B cell (primary cell): ENCODE measurements around the gene NOD2. TPM values are rescaled to one million over a fixed set of nuclear protein-coding genes. Genes with fewer than 3 reads are reported as not detected.

Source experiments
- ATAC-seq: fragments of 200-7000 bp; cut with Tn5 transposase; one replicate; pipeline ENCODE4 v1.10.0; 2021; ENCODE audit warnings: low read depth, mild to moderate bottlenecking, moderate number of reproducible peaks, moderate library complexity
- CTCF ChIA-PET: fragments of 350-600 bp; sonication (Branson Sonifier 250); formaldehyde crosslinking; loops from one replicate; lab custom pipeline; 2021; ENCODE audit warnings: antibody characterized with exemption, inconsistent platforms; lab: Charles Lee
- POLR2A ChIA-PET: fragments of 350-600 bp; sonication (Branson Sonifier 250); formaldehyde crosslinking; loops from one replicate; lab custom pipeline; 2021; ENCODE audit warnings: antibody characterized with exemption; lab: Charles Lee
- DNase-seq: peaks from one replicate; pipeline ENCODE4 v3.0.0; 2013
- H2AFZ ChIP-seq: 2 replicates; pipeline ENCODE4 v1.6.1; 2012; ENCODE audit warnings: mild to moderate bottlenecking, low read depth, low read length; ENCODE audit not compliant: insufficient read depth, poor library complexity, severe bottlenecking
- H3K27ac ChIP-seq, 2 donors: 1 replicate in 1 of 2; 2 replicates in 1 of 2; pipeline ENCODE4 v1.5.1; 2012 to 2013; ENCODE audit warnings: low read length in 2 of 2, mild to moderate bottlenecking in 2 of 2, moderate library complexity in 1 of 2
- H3K27me3 ChIP-seq, 4 experiments: fragments of 200-600 bp in 1 of 4; sonication (generic) in 1 of 4; replicated peaks in 1 of 4; 1 replicate in 2 of 4; 2 replicates in 2 of 4; pipeline versions ENCODE4 v1.6.1 to v1.7.0; 2013 to 2016; ENCODE audit warnings: low read length in 3 of 4, mild to moderate bottlenecking in 2 of 4, mixed read lengths in 1 of 4, moderate library complexity in 1 of 4; ENCODE audit not compliant: insufficient read depth in 4 of 4, control insufficient read depth in 3 of 4; ENCODE audit errors: control extremely low read depth in 1 of 4
- H3K36me3 ChIP-seq, 2 experiments: replicated peaks in 1 of 2; 1 replicate in 1 of 2; 2 replicates in 1 of 2; pipeline versions ENCODE4 v1.6.1 to v1.7.1; 2013; ENCODE audit warnings: low read length in 1 of 2; ENCODE audit not compliant: insufficient read depth in 2 of 2, control insufficient read depth in 1 of 2; ENCODE audit errors: control extremely low read depth in 1 of 2, extremely low read depth in 1 of 2
- H3K4me1 ChIP-seq, 2 donors: fragments of 200-600 bp in 1 of 2; sonication (generic) in 1 of 2; 1 replicate in 1 of 2; 2 replicates in 1 of 2; pipeline versions ENCODE4 v1.5.1 to v1.6.1; 2013 to 2017; ENCODE audit warnings: low read length in 2 of 2; ENCODE audit not compliant: control insufficient read depth in 2 of 2, insufficient read depth in 2 of 2
- H3K4me2 ChIP-seq: replicated peaks from 2 replicates; pipeline ENCODE3; 2012; ENCODE audit warnings: mild to moderate bottlenecking, low read depth, low read length; ENCODE audit not compliant: poor library complexity, severe bottlenecking
- H3K4me3 ChIP-seq, 5 experiments: fragments of 200-600 bp in 1 of 5; sonication (generic) in 1 of 5; 1 replicate in 3 of 5; 2 replicates in 2 of 5; pipeline versions ENCODE4 v1.5.1 to v1.7.0; 2011 to 2016; ENCODE audit warnings: low read length in 4 of 5, mild to moderate bottlenecking in 4 of 5, low read depth in 2 of 5, control low read depth in 1 of 5, moderate library complexity in 1 of 5; ENCODE audit not compliant: insufficient read depth in 1 of 5; ENCODE audit errors: control extremely low read depth in 1 of 5, extremely low read depth in 1 of 5
- H3K79me2 ChIP-seq: fragments of 200-600 bp; sonication (generic); one replicate; pipeline ENCODE4 v1.6.0; 2016; ENCODE audit warnings: low read length; ENCODE audit not compliant: control insufficient read depth, insufficient read depth
- H3K9ac ChIP-seq: fragments of 200-600 bp; sonication (generic); 2 replicates; pipeline ENCODE4 v1.6.1; 2017; ENCODE audit warnings: mild to moderate bottlenecking, low read length, moderate library complexity
- H3K9me3 ChIP-seq, 3 donors: one replicate each; pipeline versions ENCODE4 v1.6.1 to v1.7.1; 2013; ENCODE audit warnings: low read length in 2 of 3; ENCODE audit not compliant: control insufficient read depth in 2 of 3, insufficient read depth in 1 of 3; ENCODE audit errors: control extremely low read depth in 1 of 3
- H4K20me1 ChIP-seq: 2 replicates; pipeline ENCODE4 v1.6.0; 2012; ENCODE audit warnings: mild to moderate bottlenecking, low read length; ENCODE audit not compliant: insufficient read depth, control insufficient read depth, poor library complexity, severe bottlenecking
- H3K27ac Mint-ChIP-seq: one replicate; pipeline ENCODE4 v1.8.0; 2021; ENCODE audit warnings: mixed read lengths
- H3K27me3 Mint-ChIP-seq: one replicate; pipeline ENCODE4 v1.8.0; 2021; ENCODE audit warnings: mixed read lengths
- H3K4me1 Mint-ChIP-seq: one replicate; pipeline ENCODE4 v1.8.0; 2021; ENCODE audit warnings: mixed read lengths
- H3K4me3 Mint-ChIP-seq: one replicate; pipeline ENCODE4 v1.8.0; 2021; ENCODE audit warnings: mixed read lengths
- H3K9me3 Mint-ChIP-seq: one replicate; pipeline ENCODE4 v1.8.0; 2022; ENCODE audit warnings: mixed read lengths; ENCODE audit not compliant: insufficient read depth
- EZH2 ChIP-seq: IDR thresholded peaks from 2 replicates; pipeline ENCODE4 v1.6.1; 2012; ENCODE audit warnings: borderline replicate concordance, low read depth, mild to moderate bottlenecking, moderate library complexity, low read length; ENCODE audit not compliant: insufficient read depth, poor library complexity, severe bottlenecking
- WGBS: methylation state at CpG from one replicate; pipeline ENCODE4 v1.1.5; 2013; ENCODE audit warnings: missing lambda C conversion rate; ENCODE audit not compliant: insufficient coverage; 5-methylcytosine and 5-hydroxymethylcytosine counted together
- intact Hi-C: fragments of 100-400 bp; cut with micrococcal nuclease; formaldehyde crosslinking; loops from one replicate; pipeline ENCODE4 v1.10.0; 2022
- polyA plus RNA-seq: library from polyadenylated mRNA; depleted of rRNA; stranded (reverse); fragments of >200 nt; gene quantifications from 2 replicates; pipeline ENCODE4 v1.2.3, GENCODE V29; 2012
- total RNA-seq, 2 donors: library from RNA; stranded (reverse); fragments of 120-200 nt in 1 of 2; gene quantifications; 1 replicate in 1 of 2; 2 replicates in 1 of 2; pipeline versions ENCODE4 v1.2.3 to v1.2.4, GENCODE V29; 2013 to 2022
- TF ChIP-seq, protein P1 (sequence below): fragments of 200-600 bp; IDR thresholded peaks from one replicate; pipeline ENCODE4 v1.8.0; 2022; ENCODE audit warnings: antibody characterized with exemption, mild to moderate bottlenecking

The NOD2 gene
- total and polyA plus RNA-seq, 2 donors (not counting 1 experiment from before 2014, with no cell fraction given): 1.2 to 1.8 TPM

DNA sequence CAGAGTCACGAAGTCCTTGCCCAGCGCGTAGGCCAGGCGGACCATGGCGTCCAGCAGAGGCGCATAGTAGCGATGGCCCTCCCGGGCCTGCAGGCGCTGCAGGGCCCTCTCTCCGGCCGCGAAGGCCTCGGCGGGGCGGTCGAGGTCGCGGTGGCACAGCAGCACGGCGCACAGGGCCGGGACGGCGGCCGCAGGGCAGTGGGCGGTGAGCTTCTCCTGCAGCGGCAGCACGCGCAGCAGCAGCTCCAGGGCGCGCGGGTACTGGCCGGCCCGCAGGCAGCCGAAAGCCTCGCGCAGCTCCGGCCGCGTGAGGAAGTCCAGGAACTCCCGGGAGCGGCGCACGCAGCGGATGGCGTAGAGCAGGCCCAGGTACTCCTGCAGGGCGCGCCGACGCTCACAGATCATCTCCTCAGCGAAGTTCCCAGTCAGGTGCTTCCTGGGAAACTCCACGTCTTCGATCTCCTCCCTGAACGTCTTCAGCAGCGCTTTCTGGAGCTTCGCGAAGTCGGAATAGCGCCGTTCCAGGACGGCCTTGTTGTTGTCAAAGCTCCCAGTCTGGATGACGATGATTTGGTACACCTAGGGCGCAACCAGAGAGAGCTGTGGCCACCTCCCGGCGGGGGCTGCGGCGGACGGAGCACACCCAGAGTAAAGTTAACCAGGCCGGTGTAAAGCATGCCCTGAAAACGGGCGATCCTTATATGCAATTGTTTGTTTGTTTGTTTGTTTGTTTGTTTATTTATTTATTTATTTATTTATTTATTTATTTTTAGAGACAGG, 19.7 kb upstream of the NOD2 start:
- Histone ChIP-seq H3K79me2 (peaks cover 28% of the 10 kb centered on the region), H3K36me3 (peaks cover 3 to 79% of the 10 kb centered on the region in 2 experiments), H2AFZ (no peak overlapping the region), H3K4me3 (no peak overlapping the region), H3K27me3 (no peaks in the 10 kb centered on the region), H3K4me1 (peaks cover 6% of the 10 kb centered on the region in 2 donors), H4K20me1 (peaks cover 20% of the 10 kb centered on the region), H3K27ac (no peak overlapping the region), H3K9ac (no peak overlapping the region), H3K4me2 (no peak overlapping the region), H3K9me3 (peaks cover 2 to 30% (median 14%) of the 10 kb centered on the region in 3 donors)
- no peak for TF ChIP-seq EZH2
- TF ChIP-seq, protein P1, sequence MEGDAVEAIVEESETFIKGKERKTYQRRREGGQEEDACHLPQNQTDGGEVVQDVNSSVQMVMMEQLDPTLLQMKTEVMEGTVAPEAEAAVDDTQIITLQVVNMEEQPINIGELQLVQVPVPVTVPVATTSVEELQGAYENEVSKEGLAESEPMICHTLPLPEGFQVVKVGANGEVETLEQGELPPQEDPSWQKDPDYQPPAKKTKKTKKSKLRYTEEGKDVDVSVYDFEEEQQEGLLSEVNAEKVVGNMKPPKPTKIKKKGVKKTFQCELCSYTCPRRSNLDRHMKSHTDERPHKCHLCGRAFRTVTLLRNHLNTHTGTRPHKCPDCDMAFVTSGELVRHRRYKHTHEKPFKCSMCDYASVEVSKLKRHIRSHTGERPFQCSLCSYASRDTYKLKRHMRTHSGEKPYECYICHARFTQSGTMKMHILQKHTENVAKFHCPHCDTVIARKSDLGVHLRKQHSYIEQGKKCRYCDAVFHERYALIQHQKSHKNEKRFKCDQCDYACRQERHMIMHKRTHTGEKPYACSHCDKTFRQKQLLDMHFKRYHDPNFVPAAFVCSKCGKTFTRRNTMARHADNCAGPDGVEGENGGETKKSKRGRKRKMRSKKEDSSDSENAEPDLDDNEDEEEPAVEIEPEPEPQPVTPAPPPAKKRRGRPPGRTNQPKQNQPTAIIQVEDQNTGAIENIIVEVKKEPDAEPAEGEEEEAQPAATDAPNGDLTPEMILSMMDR: no peak
- Mint-ChIP-seq H3K4me1 (peaks cover 5% of the 10 kb centered on the region), H3K27me3 (no peaks in the 10 kb centered on the region), H3K9me3 (peaks cover 2% of the 10 kb centered on the region), H3K4me3 (no peak overlapping the region), H3K27ac (no peak overlapping the region)
- intact Hi-C loops: no loop called here
- 97% methylated on average over 66 of the region's 70 CpGs for WGBS
- ATAC-seq (no peak), DNase-seq (no peak)
- ChIA-PET CTCF (interaction anchor here (2.1 to 12.4 kb wide), 4 partner anchors 7 to 132 kb away, joined by 8 to 154 read pairs (median 102); partner anchors contain the start of gene CYLD), POLR2A (no interaction called here)

DNA sequence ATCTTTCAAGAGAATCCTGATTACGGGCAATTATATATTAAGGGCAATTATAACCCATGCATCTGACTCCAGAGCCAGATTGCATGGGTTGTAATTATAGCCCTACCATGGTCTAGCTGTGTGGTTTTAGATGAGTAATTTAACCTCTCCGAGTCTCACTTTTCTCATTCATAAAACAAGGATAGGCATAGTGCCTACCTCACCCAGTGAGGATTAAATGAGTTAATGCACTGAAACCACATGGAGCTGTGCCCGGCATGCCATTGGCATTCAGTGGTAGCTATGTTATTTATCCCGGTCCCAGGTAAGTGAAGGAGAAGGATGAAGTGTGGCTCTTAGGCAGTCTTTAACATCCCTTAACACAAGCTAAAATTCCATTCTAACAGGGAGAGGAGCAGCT, 18.6 kb upstream of the NOD2 start:
- H3K4me3 Mint-ChIP-seq: no peak overlapping the region
- H3K27me3 ChIP-seq: no peaks in the 10 kb centered on the region
- peaks cover 15% of the 10 kb centered on the region for H3K4me1 Mint-ChIP-seq
- peaks cover 17 to 18% of the 10 kb centered on the region in 2 donors for H3K4me1 ChIP-seq
- H3K27ac Mint-ChIP-seq: no peak overlapping the region
- H3K4me2 ChIP-seq: no peak overlapping the region
- POLR2A ChIA-PET: no interaction called here
- H3K9me3 Mint-ChIP-seq: peaks cover 2% of the 10 kb centered on the region
- no peak overlapping the region for H3K4me3 ChIP-seq
- no peak for ATAC-seq
- H3K27me3 Mint-ChIP-seq: no peaks in the 10 kb centered on the region
- DNase-seq: no peak
- H3K79me2 ChIP-seq: peaks cover 39% of the 10 kb centered on the region
- intact Hi-C loops: no loop called here
- H2AFZ ChIP-seq: no peak overlapping the region
- H3K36me3 ChIP-seq: peaks cover 3 to 83% of the 10 kb centered on the region in 2 experiments
- no peak overlapping the region for H3K27ac ChIP-seq
- H3K9ac ChIP-seq: no peak overlapping the region
- CTCF ChIA-PET: interaction anchor here (0.6 to 12.4 kb wide), 6 partner anchors 8 to 464 kb away, joined by 3 to 154 read pairs (median 4); no protein-coding TSS in a partner anchor
- peaks cover 20% of the 10 kb centered on the region for H4K20me1 ChIP-seq
- peaks cover 2 to 30% (median 14%) of the 10 kb centered on the region in 3 donors for H3K9me3 ChIP-seq
- no peak for TF ChIP-seq EZH2
- TF ChIP-seq, protein P1: no peak
- no CpG with 5 or more reads among the region's 4 CpGs for WGBS
